Left lung (tissue), 10 donors: Measurements from ENCODE around the gene NT5C1A. TPM values are rescaled to one million over a fixed set of nuclear protein-coding genes. Genes with fewer than 3 reads are reported as not detected.

Source experiments
- ATAC-seq: fragments of 200-7000 bp; cut with Tn5 transposase; one replicate; pipeline ENCODE4 v1.9.1; 2020; ENCODE audit warnings: moderate library complexity
- DNase-seq, 4 donors: peaks; one replicate each; pipeline ENCODE4 v3.0.0-alpha.2; 2013 to 2020
- H3K27ac ChIP-seq, 2 donors: fragments of 200-600 bp; sonication (generic) in 1 of 2; one replicate each; pipeline versions ENCODE4 v1.5.0 to v1.8.0; 2020 to 2021
- H3K27me3 ChIP-seq, 2 donors: fragments of 200-600 bp; sonication (generic) in 1 of 2; one replicate each; pipeline versions ENCODE4 v1.5.0 to v1.8.0; 2020 to 2021
- H3K36me3 ChIP-seq, 2 donors: fragments of 200-600 bp; sonication (generic) in 1 of 2; one replicate each; pipeline versions ENCODE4 v1.5.0 to v1.8.0; 2020 to 2021
- H3K4me1 ChIP-seq, 2 donors: fragments of 200-600 bp; one replicate each; pipeline ENCODE4 v1.8.0; 2021
- H3K4me3 ChIP-seq, 2 donors: fragments of 200-600 bp; sonication (generic) in 1 of 2; one replicate each; pipeline versions ENCODE4 v1.5.0 to v1.8.0; 2020 to 2021; ENCODE audit warnings: mild to moderate bottlenecking in 1 of 2
- H3K9me3 ChIP-seq, 2 donors: fragments of 200-600 bp; sonication (generic) in 1 of 2; one replicate each; pipeline versions ENCODE4 v1.5.0 to v1.8.0; 2020 to 2021
- CTCF ChIP-seq, 2 donors: fragments of 200-600 bp; sonication (generic) in 1 of 2; IDR thresholded peaks; one replicate each; pipeline versions ENCODE4 v1.5.0 to v1.8.0; 2021; ENCODE audit warnings: antibody characterized with exemption in 2 of 2
- intact Hi-C, 2 donors: fragments of 100-400 bp; cut with DNase I; formaldehyde crosslinking; loops; one replicate each; pipeline versions ENCODE4 v1.11.2 to v1.14.2; 2022
- polyA plus RNA-seq, 6 donors: library from polyadenylated mRNA; unstranded; fragments of 120-200 nt; gene quantifications; one replicate each; pipeline ENCODE4 v1.2.1, GENCODE V29; 2013; ENCODE audit not compliant: insufficient read length in 6 of 6
- total RNA-seq, 2 donors: library from RNA; stranded (reverse); fragmentation: NEBNext Ultra II Directional; extraction: Animal tissue kit (Norgen Biotek cat#: 25700); gene quantifications; one replicate each; pipeline ENCODE4 v1.2.1, GENCODE V29; 2021
- donor health status: DM: no; HTN: yes; CAD: no.
- donor health status: DM: no; HTN: no; CAD: no.

Gene NT5C1A
- total and polyA plus RNA-seq, 8 donors: 0.21 to 8.9 (median 0.24) TPM; not detected in 3

- Histone ChIP-seq H3K4me3 (no peak overlapping the region), H3K9me3 (no peaks in the 10 kb centered on the region), H3K27ac (no peak overlapping the region), H3K27me3 (no peaks in the 10 kb centered on the region), H3K36me3 (peaks cover 0 to 7% of the 10 kb centered on the region in 2 donors), H3K4me1 (peaks cover 0 to 3% of the 10 kb centered on the region in 2 donors)
- intact Hi-C loops: no loop called here
- TF ChIP-seq CTCF (IDR thresholded peaks at IDR 0.05): no peak
- DNase-seq (no peak), ATAC-seq (no peak)
Measured at GRCh38 chr1:39625009-39625408, 46.9 kb downstream of the NT5C1A start.

- Histone ChIP-seq H3K4me1 (peaks cover 0 to 3% of the 10 kb centered on the region in 2 donors), H3K27me3 (no peaks in the 10 kb centered on the region), H3K36me3 (no peaks in the 10 kb centered on the region), H3K27ac (no peak overlapping the region), H3K4me3 (no peak overlapping the region), H3K9me3 (no peaks in the 10 kb centered on the region)
- intact Hi-C loops: no loop called here
- no peak for ATAC-seq
- DNase-seq: no peak
- TF ChIP-seq CTCF (IDR thresholded peaks at IDR 0.05): no peak
Measured at GRCh38 chr1:39623053-39623452, 48.9 kb downstream of the NT5C1A start.

- intact Hi-C loops: no loop called here
- no peaks in the 10 kb centered on the region for H3K36me3 ChIP-seq
Measured at GRCh38 chr1:39622427-39622826, 49.5 kb downstream of the NT5C1A start.

GRCh38 chr1:39620659-39621165 is 51.2 kb downstream of the NT5C1A start:
- H3K36me3 ChIP-seq: no peaks in the 10 kb centered on the region
- no peaks in the 10 kb centered on the region for H3K9me3 ChIP-seq
- no peak overlapping the region for H3K4me3 ChIP-seq
- H3K27me3 ChIP-seq: no peaks in the 10 kb centered on the region
- no peak overlapping the region for H3K27ac ChIP-seq
- intact Hi-C loops: no loop called here
- ATAC-seq (no peak), DNase-seq (no peak)
- peaks cover 0 to 3% of the 10 kb centered on the region in 2 donors for H3K4me1 ChIP-seq
- no peak for TF ChIP-seq CTCF (IDR thresholded peaks at IDR 0.05)

More at GRCh38 chr1:39622427-39622826, 49.5 kb downstream of the NT5C1A start:
- H3K4me3 ChIP-seq: no peak overlapping the region
- H3K9me3 ChIP-seq: no peaks in the 10 kb centered on the region
- DNase-seq (no peak), ATAC-seq (no peak)
- peaks cover 0 to 3% of the 10 kb centered on the region in 2 donors for H3K4me1 ChIP-seq
- no peaks in the 10 kb centered on the region for H3K27me3 ChIP-seq
- H3K27ac ChIP-seq: no peak overlapping the region
- TF ChIP-seq CTCF (IDR thresholded peaks at IDR 0.05): no peak

GRCh38 chr1:39617488-39618049 is 54.3 kb downstream of the NT5C1A start:
- no peak for ATAC-seq
- Histone ChIP-seq H3K4me1 (peaks cover 0 to 5% of the 10 kb centered on the region in 2 donors), H3K9me3 (no peaks in the 10 kb centered on the region), H3K4me3 (no peak overlapping the region), H3K36me3 (no peaks in the 10 kb centered on the region), H3K27ac (no peak overlapping the region), H3K27me3 (no peaks in the 10 kb centered on the region)
- DNase-seq: no peak
- intact Hi-C loops: no loop called here
- no peak for TF ChIP-seq CTCF (IDR thresholded peaks at IDR 0.05)
